ENCODE data around the gene ITFG2. TPM values are rescaled to one million over a fixed set of nuclear protein-coding genes. Genes with fewer than 3 reads are reported as not detected.
"Not testable (repeated sequence)": the region's sequence is repeated elsewhere in the genome, so short reads cannot be mapped to it uniquely, and the experiment has no call there.

Gene ITFG2
- total and polyA plus RNA-seq, 2 donors from 2014 or later, result 23.6 to 48.2 TPM

DNA sequence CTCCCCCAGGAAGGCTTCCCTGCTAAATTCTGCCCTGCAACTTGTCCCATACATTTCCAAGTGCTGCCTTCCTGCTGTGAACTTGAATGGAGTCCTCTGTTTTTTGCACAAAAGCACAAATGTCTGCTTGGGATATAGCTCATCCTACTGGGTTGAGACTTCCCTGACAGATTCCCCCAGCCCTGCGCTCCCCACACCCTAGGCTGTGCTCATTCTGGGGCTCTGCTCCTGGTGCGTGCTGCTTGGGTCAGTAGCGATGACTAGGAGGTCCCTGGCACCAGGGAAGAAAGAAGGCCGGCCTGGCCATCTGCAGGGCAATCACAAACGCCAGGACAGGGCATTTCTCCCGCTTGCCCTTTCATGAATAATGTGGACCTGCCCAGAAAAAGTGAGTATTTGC lies 46.9 kb upstream of the ITFG2 start:
- FAIRE-seq (no peak), DNase-seq (no peak)
- Histone ChIP-seq H3K4me3 (ENCODE audit: low read length in 3 of 3) (no peak overlapping the region), H3K36me3 (ENCODE audit: control insufficient read depth in 2 of 3, insufficient read depth in 3 of 3, low read length in 3 of 3) (no peaks in the 10 kb centered on the region), H3K27ac (ENCODE audit: low read depth in 2 of 2, low read length in 2 of 2) (no peak overlapping the region), H3K4me1 (ENCODE audit: control insufficient read depth in 2 of 3, insufficient read depth in 2 of 3, low read depth in 1 of 3, low read length in 3 of 3) (no peaks in the 10 kb centered on the region), H3K9ac (ENCODE audit: low read length in 3 of 3) (no peak overlapping the region), H3K27me3 (ENCODE audit: control insufficient read depth, insufficient read depth, low read length) (no peaks in the 10 kb centered on the region), H3K9me3 (ENCODE audit: control insufficient read depth in 2 of 3, insufficient read depth in 1 of 3, low read length in 3 of 3) (no peaks in the 10 kb centered on the region)
- TF ChIP-seq, protein P1, sequence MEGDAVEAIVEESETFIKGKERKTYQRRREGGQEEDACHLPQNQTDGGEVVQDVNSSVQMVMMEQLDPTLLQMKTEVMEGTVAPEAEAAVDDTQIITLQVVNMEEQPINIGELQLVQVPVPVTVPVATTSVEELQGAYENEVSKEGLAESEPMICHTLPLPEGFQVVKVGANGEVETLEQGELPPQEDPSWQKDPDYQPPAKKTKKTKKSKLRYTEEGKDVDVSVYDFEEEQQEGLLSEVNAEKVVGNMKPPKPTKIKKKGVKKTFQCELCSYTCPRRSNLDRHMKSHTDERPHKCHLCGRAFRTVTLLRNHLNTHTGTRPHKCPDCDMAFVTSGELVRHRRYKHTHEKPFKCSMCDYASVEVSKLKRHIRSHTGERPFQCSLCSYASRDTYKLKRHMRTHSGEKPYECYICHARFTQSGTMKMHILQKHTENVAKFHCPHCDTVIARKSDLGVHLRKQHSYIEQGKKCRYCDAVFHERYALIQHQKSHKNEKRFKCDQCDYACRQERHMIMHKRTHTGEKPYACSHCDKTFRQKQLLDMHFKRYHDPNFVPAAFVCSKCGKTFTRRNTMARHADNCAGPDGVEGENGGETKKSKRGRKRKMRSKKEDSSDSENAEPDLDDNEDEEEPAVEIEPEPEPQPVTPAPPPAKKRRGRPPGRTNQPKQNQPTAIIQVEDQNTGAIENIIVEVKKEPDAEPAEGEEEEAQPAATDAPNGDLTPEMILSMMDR (IDR thresholded peaks at IDR 0.05; ENCODE audit: borderline replicate concordance, extremely low read depth, insufficient read depth), result no peak
- intact Hi-C loops (cut with DNase I), result no loop called here

DNA sequence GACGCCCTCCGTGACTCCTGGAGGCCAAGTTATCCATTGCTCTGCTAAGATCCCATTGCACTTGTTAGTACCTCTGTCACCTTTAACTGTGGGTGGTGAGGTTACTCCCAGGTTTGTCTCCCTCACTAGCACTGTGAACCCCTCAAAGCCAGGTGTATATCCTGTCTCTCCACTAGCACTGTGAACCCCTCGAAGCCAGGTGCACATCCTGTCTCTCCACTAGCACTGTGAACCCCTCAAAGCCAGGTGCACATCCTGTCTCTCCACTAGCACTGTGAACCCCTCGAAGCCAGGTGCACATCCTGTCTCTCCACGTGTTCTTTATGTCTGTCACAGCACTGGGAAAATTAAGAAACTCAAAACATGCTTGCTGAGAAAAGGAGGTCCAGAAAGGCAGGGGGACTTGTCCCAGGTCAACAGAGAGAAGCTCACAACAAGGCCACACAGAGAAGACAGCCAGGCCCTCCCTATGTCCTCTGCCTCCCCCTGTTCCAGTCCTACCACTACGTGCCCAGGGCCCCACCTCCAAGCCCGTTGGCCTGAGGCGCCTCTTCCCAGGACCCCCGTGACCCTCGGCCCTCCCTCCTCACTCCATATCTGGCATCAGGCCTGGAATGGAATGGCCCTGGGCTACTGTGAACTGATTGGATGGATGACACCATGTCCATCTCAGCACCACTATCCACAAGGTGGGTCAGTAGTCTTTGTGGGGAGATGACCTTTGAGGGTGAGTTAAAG lies 44.1 kb upstream of the ITFG2 start:
- Histone ChIP-seq H3K4me1 (ENCODE audit: control insufficient read depth in 2 of 3, insufficient read depth in 2 of 3, low read depth in 1 of 3, low read length in 3 of 3) (no peaks in the 10 kb centered on the region), H3K9ac (ENCODE audit: low read length in 3 of 3) (no peak overlapping the region), H3K4me3 (ENCODE audit: low read length in 3 of 3) (no peak overlapping the region), H3K27ac (ENCODE audit: low read depth in 2 of 2, low read length in 2 of 2) (no peak overlapping the region), H3K36me3 (ENCODE audit: control insufficient read depth in 2 of 3, insufficient read depth in 3 of 3, low read length in 3 of 3) (no peaks in the 10 kb centered on the region), H3K9me3 (ENCODE audit: control insufficient read depth in 2 of 3, insufficient read depth in 1 of 3, low read length in 3 of 3) (no peaks in the 10 kb centered on the region), H3K27me3 (ENCODE audit: control insufficient read depth, insufficient read depth, low read length) (no peaks in the 10 kb centered on the region)
- TF ChIP-seq, protein P1 (IDR thresholded peaks at IDR 0.05; ENCODE audit: borderline replicate concordance, extremely low read depth, insufficient read depth), result no peak
- FAIRE-seq (no peak), DNase-seq (no peak)
- intact Hi-C loops (cut with DNase I), result no loop called here

DNA sequence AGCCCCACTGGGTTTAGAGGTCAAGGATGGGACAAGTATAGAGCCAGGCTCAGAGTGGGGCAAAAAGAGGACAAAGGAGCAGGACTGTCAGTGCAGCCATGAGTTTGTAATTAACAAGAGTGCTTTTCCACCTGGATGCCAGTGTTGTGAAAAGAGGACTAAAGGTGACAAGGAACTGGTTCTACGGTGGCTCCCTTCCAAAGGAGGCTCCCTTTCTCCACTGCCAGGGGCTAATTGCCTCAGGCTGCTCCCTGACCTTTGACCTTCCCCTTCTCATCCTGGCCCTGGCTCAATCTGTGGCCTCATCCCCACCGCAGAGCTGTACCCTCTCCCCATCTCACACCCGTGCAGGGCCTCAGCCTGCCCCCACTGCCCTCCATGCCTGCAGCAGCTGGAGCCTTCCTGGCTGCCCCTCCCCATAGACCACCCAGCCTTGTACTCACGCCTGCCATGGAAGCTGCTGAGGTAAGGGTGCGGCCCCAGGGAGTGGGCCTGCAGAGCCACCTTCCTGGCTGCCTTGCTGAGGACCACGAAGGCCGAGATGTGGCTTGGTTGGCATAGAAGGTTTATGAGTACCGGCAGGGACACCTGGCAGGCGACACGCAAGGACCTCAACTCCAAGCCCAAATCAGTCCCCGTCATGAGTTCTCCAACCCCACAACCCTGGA lies 42.5 kb upstream of the ITFG2 start:
- TF ChIP-seq, protein P1 (IDR thresholded peaks at IDR 0.05; ENCODE audit: borderline replicate concordance, extremely low read depth, insufficient read depth), result no peak
- no peak overlapping the region for H3K9ac ChIP-seq (ENCODE audit: low read length in 3 of 3)
- FAIRE-seq (no peak), DNase-seq (no peak)
- H3K36me3 ChIP-seq (ENCODE audit: control insufficient read depth in 2 of 3, insufficient read depth in 3 of 3, low read length in 3 of 3), result no peaks in the 10 kb centered on the region
- H3K9me3 ChIP-seq (ENCODE audit: control insufficient read depth in 2 of 3, insufficient read depth in 1 of 3, low read length in 3 of 3), result no peaks in the 10 kb centered on the region
- no peak overlapping the region for H3K4me3 ChIP-seq (ENCODE audit: low read length in 3 of 3)
- H3K27ac ChIP-seq (ENCODE audit: low read depth in 2 of 2, low read length in 2 of 2), result no peak overlapping the region
- H3K4me1 ChIP-seq (ENCODE audit: control insufficient read depth in 2 of 3, insufficient read depth in 2 of 3, low read depth in 1 of 3, low read length in 3 of 3), result no peaks in the 10 kb centered on the region
- intact Hi-C loops (cut with DNase I), result no loop called here
- H3K27me3 ChIP-seq (ENCODE audit: control insufficient read depth, insufficient read depth, low read length), result no peaks in the 10 kb centered on the region

DNA sequence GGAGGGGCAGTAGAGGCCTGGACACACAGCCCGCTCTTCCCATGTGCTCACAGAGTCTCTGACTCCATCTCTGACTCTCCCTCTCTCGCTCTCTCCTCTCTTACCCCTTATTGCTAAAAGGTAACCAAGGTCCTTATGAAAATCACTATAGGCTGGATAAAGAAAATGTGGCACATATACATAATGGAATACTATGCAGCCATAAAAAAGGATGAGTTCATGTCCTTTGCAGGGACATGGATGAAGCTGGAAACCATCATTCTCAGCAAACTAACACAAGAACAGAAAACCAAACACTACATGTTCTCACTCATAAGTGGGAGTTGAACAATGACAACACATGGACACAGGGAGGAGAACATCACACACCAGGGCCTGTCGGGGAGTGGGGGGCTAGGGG lies 41.9 kb upstream of the ITFG2 start:
- intact Hi-C loops (cut with DNase I); H3K9ac ChIP-seq (ENCODE audit: low read length in 3 of 3); H3K4me1 ChIP-seq (ENCODE audit: control insufficient read depth in 2 of 3, insufficient read depth in 2 of 3, low read depth in 1 of 3, low read length in 3 of 3); H3K27ac ChIP-seq (ENCODE audit: low read depth in 2 of 2, low read length in 2 of 2); H3K4me3 ChIP-seq (ENCODE audit: low read length in 3 of 3); FAIRE-seq; H3K36me3 ChIP-seq (ENCODE audit: control insufficient read depth in 2 of 3, insufficient read depth in 3 of 3, low read length in 3 of 3); H3K9me3 ChIP-seq (ENCODE audit: control insufficient read depth in 2 of 3, insufficient read depth in 1 of 3, low read length in 3 of 3); H3K27me3 ChIP-seq (ENCODE audit: control insufficient read depth, insufficient read depth, low read length); DNase-seq: not testable (repeated sequence)

Measured in kidney (tissue), 14 donors.